Activated CD4-positive, CD25-positive, alpha-beta regulatory T cell treated with anti-CD3 and anti-CD28 coated beads, Interleukin-2, amount 50 U/mL, for 16 hours (primary cell): ENCODE data around the gene CST6.
"Not testable (repeated sequence)": the region's sequence is repeated elsewhere in the genome, so short reads cannot be mapped to it uniquely, and the experiment has no call there.

ENCODE experiments used
- DNase-seq: peaks from one replicate; pipeline ENCODE4 v3.0.0-alpha.2; 2020; ENCODE audit warnings: low read depth, low spot score

CST6 gene

GRCh38 chr11:66015454-66015881 is 3.7 kb downstream of the CST6 start:
- DNase-seq, result no peak

DNA sequence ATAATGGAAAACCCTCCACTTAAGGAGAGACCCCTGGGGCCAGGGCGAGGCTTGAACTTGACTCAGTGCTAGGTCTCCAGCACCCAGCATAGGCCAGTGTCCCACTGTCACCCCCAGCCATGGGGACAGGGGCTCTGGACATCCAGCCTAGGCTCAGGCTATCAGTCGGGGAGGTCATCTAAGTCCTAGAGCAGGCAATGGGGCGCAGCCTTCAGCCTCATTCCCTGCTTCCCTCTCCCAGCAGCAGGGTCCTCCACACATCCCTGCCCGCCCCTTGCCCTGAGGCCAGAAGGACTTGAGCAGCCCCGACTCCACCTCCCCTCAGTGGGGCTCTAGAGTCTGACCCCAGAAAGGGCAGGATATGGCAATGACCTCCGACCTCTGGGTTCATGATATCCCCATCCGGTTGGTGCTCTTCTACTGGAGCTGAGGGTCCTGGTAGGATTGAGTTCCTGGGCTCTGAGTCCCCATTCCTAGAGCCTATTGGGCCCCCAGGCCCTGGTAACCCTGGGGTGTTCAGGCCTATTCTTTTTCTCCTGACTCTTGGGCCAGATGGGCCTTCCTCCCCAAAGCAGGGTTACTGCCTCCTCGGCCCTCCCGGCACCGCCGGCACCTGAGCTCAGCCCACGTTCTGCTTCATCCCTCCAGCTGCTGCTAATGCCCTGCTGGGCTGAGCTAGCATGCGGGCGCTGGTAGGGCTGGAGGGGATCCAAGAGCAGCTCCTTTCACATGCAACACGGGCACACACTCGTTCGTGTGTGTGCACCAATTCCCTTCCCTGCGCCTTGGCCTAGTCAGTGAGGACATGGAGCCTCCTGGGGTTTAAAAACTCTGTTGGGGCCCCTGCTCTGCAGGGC is 4.4 kb downstream of the CST6 start:
- no peak for DNase-seq

- no peak for DNase-seq
These were observed 5.0 kb downstream of the CST6 start for GRCh38 chr11:66016793-66017177.

DNA sequence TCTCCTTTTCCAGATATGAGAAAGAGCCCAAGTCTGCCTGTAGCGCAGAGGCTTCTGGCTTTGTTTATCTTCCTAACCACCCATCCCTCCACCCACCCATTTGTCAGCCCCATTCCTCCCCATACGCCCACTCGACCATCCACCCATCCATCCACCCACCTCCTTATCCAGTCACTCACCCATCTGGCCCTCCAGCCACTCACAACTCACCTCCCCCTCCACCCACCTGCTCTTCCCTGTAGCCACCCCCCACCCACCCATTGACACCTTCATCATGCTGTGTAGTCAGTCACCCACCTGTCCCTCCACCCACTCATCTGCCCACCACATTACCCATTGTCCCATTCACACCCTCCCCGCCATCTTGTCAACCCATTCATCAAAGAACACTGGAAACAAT is 5.5 kb downstream of the CST6 start:
- no peak for DNase-seq

DNA sequence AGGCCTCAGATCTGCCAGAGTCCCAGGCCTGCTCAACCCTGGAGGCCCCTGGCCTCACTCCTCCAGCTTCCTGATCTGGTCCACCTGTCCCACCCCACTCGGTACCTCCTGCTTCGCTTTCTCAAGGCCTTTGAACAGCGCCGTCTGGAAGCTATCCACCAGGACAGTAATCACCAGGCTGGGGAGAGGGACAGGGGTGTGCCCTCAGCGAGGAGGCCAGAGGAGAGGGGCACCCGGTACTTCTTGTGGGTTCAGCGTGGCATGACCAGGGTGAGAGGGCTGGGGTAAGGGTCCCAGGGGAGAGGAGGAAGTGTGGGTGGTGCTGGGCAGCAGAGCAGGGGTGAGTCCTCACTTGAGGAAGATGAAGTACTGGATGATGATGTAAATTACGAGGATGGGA is 8.4 kb downstream of the CST6 start:
- no peak for DNase-seq

DNA sequence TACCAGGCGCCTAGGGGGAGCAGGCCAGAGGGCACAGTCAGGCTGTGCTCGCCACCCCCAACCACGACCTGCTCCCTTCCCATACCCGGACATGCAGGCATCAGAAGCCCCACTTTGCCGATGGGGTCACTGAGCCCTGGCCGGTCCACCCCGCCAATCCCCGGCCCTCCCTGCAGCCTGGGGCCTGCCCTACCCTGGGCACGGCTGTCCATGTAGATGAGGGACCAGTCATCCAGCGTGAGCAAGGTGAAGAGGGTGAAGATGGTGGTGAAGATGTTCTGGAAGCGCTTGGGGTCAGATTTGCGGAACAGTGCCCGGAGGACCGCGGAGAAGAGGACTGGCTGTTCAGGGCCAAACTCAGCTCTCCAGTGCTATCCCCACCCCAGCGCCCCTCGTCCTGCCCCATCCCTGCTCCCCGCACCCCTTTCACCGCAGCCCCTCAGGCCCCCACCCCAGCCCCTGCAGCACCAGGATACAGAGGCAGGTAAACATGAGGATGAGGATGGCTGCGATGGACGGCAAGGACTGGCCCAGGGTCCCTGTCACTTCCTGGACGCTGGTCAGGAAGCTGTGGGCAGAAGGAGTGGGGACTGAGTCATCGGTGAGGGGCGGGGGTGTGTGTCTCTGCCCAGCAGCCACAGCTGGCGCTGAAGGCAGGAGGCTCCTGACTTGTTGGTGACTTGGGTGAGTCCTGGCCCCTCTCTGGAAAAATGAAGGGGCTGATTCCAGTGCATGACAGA is 9.0 kb downstream of the CST6 start:
- DNase-seq, result no peak

- DNase-seq, result peak; percentile 58
These were observed 10.8 kb downstream of the CST6 start for GRCh38 chr11:66022401-66023185.

GRCh38 chr11:66023186-66023440 is 11.3 kb downstream of the CST6 start:
- not testable (repeated sequence) for DNase-seq

DNA sequence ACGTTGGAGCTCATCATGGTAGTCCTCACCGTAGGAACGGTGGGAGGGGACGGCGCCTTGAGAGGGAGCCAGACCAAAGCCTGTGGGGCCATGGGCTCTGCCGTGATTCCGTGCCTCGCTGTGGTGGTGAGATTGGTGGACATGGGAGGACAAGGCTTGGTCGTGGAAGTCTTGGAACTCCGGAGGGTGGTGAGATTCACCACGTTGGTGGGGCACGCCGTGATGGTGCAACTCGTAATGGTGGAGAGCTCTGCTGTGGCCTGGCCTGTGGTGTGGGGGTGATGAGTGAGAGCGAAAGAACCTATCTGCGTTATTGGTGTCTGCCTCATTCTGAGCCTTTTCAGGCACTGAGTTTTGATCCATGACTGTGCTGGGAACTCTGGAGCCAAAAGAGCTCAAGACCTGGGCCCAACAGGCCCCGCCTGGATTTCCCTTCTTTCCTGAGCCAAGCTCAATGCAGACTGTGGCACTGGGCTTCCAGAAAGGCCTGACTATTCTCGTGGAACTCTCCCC is 14.3 kb downstream of the CST6 start, which contains the start of gene CATSPER1:
Gene CATSPER1 (minus strand): TSS at position 463 of the 513 bp plus-strand sequence. CDS start 100 bp downstream, at position 363.
- no peak for DNase-seq

DNA sequence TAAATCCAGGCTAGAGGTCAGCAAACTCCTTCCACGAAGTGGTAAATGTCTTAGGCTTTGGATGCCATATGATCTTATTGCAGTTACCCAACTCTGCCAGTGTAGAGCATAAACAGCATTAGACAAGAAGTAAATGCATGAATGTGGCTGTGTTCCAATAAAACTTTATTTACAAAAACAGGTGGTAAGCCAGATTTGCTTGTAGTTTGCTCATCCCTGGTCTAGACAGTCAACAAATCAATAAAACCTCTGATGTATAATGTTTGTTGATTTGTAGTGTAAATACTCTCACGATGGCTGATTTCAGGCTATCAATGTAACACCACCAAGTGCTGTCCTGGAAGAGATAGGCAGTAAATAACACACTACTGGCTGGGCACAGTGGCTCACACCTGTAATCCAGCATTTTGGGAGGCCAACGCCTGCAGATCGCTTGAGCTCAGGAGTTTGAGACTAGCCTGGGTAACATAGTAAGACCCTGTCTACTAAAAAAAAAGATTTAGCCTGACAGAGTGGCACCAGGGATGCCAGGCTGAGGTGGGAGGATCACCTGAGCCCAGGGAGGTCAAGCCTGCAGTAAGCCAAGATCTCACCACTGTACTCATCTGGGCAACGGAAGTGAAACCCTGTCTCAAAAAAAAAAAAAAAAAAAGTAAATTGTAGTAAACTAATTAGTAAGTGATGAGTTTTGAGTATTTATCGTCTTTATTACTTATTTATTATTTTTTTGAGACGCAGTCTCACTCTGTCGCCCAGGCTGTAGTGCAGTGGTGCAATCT is 21.3 kb downstream of the CST6 start:
- no peak for DNase-seq

DNA sequence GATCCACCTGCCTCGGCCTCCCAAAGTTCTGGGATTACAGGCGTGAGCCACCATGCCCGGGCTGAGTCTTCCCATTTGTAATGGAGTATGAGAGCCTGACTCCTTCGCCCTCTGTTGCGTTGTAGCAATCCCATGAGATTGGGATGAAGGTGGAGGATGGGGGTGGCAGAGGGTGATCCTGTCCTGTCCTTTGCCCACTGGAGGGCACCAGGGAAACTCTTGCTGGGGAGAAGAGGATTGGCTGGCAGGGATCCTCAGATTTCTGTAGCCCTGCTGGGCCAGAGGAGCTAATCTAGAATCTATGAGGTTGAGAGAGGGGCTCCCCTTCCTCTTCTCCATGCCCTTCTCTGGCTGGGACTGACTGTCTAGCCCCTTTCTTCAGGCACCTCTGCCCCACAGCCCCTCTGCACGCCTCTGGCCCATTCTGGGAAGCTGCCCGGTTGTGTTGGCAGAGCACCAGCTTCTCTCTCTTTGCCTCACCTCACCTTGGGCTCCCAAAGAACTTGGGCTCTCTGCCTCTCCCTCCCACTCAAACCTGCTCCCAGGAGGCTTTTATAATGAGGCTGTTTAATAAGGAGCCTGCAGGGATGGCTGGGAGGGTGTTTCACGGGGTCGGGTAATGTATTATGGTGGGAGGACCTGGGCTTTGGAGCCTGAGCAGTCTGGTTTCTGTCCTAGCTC is 24.0 kb downstream of the CST6 start:
- no peak for DNase-seq

GRCh38 chr11:66036334-66036710 is 24.5 kb downstream of the CST6 start:
- no peak for DNase-seq

GRCh38 chr11:66037327-66037726 is 25.5 kb downstream of the CST6 start:
- DNase-seq, result no peak

DNA sequence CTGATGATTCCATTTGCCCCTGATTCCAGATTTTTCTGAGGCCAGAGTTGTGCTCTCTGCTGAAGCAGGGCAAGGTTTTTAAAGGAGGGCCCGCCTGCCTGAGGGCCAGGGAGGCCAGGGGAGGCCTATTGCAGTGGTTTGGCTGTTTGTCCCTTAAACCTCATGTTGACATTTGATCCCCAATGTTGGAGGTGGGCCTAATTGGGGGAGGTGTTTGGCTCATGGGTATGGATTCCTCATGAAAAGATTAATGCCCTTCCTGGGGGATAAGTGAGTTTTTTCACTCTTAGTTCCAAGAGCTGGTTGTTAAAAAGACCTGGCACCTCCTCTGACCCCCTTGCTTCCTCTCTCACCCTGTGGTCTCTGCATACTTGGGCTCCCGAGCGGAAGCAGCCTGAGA is 28.0 kb downstream of the CST6 start:
- no peak for DNase-seq

DNA sequence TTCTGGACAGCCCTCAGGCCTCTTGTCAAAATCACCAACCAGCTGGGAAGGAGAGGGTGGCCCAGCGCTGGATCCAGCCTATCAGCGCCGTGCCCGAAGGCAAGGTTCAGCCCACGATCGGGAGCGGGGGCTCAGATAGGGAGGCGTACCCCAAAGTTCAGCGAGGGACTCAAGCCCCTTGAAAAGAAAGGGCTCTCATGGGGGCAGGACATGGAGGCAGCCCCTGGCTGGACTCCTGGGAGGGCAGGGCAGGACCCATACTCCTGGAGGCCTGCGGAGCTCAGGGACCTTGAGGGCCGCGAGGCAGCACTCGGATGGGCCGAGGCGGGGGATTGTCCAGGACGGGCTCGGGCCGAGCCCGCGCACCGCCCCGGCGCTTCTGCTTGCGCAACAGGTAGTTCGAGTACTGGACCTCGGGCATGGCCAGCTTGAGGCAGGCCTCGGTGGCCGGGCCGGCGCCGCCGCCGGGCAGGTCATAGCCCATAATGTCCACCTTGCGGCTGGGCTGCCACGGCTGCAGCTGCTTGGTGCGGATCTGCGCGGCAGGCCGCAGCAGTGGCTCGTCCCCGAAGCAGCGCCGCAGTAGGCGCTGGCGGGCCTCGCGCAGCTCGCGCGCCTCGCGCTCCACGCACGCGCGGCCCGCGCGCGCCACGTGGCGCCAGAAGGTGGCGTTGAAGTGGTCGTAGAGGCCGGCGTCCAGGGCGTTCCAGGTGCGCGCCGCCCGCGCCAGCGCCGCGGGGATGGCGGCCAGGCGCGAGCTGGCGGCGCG is 30.6 kb downstream of the CST6 start:
- no peak for DNase-seq

DNA sequence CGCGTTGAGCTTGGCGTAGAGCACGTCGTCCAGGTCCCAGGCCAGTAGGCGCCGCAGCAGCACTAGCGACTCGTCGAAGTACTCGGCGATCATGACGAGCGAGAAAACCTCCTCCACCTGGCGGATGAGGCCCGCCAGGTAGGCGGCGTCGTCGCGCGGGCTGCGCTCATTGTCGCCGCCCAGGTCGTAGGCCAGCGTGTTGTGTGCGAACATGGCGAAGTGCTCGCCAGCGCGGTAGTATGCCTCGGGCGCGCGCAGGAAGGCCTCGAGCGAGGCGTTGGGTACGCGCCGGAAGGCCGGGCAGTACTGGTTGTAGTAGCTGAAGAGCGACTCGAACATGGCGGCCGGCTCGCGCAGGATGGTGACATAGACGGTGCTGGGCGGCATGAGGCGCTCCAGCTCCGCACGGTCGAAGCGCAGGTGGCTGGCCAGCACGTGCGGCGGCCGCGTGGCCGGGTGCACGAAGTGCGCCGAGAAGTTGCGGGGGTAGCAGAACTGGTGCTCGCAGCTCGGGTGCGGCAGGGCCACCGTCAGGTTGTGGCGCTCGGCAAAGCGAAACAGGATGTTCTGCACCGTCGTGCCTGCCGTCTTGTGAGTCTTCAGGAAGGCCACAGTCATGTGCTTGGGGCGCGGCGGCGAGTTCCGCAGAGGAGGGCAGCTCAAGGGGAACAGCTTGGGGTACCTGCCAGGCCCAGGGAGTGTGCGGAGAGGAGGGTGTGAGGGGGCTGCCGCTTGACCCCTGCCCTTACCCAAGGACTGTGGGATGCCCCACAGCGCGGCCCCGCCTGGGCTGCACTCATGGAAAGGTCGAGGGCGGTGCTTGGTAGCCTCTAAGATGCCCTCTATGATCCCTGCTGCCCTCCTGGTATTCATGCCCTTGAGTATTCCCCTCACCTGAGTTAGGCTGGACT is 31.4 kb downstream of the CST6 start:
- no peak for DNase-seq

- no peak for DNase-seq
These were observed 32.9 kb downstream of the CST6 start for GRCh38 chr11:66044757-66045156.

DNA sequence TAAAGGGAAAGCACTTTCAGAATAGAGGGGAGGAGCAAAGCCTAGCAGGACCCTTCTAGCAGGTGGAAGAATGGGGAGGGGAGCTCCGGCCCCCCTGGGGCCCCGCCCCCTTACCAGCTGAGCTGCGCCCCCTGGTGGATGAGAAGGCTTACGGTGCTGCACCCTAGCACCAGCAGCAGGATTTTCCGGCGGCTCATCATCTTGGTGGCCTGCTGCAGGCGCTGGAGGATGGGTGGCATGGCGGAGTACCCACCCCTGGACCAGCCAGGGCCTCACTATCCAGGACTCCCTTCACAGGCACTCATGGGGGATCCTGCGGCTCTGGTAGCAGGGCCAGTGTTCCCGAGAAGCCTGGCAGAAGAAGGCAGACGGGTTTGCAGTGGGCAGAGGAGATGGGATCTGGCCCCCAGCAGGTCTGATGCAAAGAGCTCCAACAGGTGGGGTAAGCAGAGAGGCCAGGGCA is 33.4 kb downstream of the CST6 start:
- peak; percentile 71 for DNase-seq

DNA sequence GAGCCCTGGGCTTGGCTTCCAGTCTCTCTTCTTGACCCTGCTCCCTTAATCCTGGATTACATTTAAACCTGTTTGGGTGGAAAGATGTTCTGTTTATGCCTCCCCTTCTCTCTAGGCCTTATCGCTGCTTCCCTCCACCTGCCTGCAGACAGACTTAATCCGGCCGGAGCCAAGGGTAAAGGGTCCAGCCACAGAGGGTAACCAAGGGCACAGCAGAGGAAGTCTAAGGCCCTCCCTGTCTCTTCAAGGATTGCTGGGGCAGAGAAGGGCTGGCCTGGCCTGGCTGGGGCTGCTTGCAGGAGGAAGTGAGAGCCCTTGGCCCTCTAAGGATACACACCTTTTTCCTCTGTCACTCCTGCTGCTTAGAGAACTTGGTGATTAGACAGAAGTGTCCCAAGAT is 35.1 kb downstream of the CST6 start:
- DNase-seq, result no peak
